GM10248 (cell line): Measurements from ENCODE around the gene FMN2.

Source experiments
- CTCF ChIA-PET: fragments of 300-600 bp; sonication (Branson Sonifier 250); formaldehyde crosslinking; extraction: SDS; loops from one replicate; lab custom pipeline; 2021; ENCODE audit warnings: antibody characterized with exemption; lab: Yijun Ruan, JAX
- POLR2A ChIA-PET: fragments of 350-650 bp; sonication (Branson Sonifier 250); formaldehyde crosslinking; extraction: SDS; loops from one replicate; lab custom pipeline; 2020; ENCODE audit warnings: antibody characterized with exemption; lab: Yijun Ruan, JAX
- DNase-seq: peaks from one replicate; pipeline ENCODE4 v3.0.0; 2012; ENCODE audit errors: extremely low spot score
- TF ChIP-seq, protein P1 (sequence below): IDR thresholded peaks from 2 replicates; pipeline ENCODE4 v1.5.1; 2012; ENCODE audit warnings: mild to moderate bottlenecking, low read depth; ENCODE audit errors: extremely low read depth, missing control alignments, control extremely low read depth

Gene FMN2

DNA sequence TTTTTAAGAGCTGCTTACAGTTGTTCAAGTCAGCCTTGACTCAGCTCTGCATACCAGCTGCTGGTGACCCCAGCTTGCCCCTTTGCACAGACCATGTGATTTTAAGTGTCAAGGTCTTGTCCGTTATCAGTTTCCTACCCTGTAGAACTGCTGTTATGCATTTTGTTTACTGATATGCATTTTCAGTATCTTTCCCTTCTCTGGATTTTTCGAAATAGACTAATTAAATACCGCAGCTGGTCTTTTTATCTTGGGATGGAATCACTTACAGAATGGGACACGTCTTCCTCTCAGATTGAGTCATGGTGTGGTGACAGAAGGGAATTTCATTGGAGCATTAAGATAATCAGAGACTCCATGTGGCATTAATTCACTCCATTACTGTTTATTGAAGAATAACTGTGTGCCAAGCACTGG is 145.6 kb downstream of the FMN2 start:
- TF ChIP-seq, protein P1, sequence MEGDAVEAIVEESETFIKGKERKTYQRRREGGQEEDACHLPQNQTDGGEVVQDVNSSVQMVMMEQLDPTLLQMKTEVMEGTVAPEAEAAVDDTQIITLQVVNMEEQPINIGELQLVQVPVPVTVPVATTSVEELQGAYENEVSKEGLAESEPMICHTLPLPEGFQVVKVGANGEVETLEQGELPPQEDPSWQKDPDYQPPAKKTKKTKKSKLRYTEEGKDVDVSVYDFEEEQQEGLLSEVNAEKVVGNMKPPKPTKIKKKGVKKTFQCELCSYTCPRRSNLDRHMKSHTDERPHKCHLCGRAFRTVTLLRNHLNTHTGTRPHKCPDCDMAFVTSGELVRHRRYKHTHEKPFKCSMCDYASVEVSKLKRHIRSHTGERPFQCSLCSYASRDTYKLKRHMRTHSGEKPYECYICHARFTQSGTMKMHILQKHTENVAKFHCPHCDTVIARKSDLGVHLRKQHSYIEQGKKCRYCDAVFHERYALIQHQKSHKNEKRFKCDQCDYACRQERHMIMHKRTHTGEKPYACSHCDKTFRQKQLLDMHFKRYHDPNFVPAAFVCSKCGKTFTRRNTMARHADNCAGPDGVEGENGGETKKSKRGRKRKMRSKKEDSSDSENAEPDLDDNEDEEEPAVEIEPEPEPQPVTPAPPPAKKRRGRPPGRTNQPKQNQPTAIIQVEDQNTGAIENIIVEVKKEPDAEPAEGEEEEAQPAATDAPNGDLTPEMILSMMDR: no peak
- ChIA-PET POLR2A (no interaction called here), CTCF (no interaction called here)
- no peak for DNase-seq

DNA sequence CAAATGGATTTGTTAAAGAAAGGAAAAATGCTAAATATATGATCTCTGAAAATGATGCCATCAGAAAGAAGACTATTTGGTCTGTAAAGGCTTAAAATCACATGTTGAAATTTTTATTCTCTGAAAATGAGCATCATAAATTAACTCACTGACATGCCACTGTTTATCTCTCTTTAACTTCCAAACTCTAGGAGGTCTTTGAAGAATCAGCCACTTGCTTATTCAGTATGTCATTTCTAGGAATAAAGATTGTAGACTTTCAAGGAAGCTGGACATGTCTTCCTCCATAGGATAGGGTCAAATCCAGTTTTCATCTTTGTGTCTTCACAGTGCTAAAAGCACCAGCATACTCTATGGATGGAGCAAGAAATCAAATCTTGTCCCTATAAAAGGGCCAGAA is 147.6 kb downstream of the FMN2 start:
- TF ChIP-seq, protein P1: no peak
- CTCF ChIA-PET: no interaction called here
- POLR2A ChIA-PET: no interaction called here
- DNase-seq: no peak

DNA sequence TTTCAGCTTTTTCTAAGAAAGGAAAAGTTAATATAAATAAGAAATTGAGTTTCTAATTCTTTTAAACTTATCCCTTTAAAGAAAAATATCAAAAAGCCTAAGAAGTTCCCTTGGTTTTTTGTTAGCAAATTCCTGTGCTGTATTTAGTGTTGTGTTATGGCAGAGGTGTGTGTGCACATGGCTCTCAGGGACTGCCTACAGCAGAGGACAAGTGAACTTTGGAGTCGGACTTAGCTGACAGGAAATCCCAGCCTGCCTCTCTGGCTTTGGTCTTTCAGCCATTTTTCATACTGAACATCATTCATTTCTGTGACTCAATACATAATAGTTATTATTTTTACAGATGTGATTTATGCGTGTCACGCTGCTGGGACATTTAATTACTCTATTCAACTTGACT is 149.6 kb downstream of the FMN2 start:
- ChIA-PET POLR2A (no interaction called here), CTCF (interaction anchor here (1.2 kb wide), 1 partner anchor 16 kb away, joined by 3 read pairs; no protein-coding TSS in a partner anchor)
- TF ChIP-seq, protein P1: no peak
- DNase-seq: no peak

DNA sequence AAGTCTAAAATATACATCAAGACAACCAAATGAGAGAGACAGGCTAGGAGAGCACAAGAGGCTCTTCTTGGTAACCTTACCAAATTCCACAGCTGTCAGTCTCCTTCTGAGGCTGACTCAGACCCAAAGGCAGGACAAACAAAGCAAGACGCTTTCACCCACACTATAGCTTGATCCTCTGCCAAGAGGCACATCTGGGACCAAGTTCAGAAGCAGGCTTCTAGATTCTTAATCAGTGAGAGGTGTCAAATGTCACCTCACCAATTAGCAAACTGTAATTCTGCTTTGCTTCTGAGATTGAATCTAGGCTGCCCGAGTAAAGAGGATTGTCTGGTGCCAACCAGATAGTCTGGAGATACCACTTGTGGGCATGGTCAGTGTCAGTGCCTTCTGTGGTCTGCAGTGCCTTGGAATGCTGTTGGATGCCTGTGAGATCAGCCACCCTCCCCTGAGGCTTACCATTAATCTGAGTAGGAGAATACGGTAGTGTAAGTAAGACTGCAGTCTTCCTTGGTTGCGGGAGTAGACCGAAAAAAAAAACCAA is 151.0 kb downstream of the FMN2 start:
- DNase-seq: no peak
- TF ChIP-seq, protein P1: no peak
- ChIA-PET CTCF (no interaction called here), POLR2A (no interaction called here)

DNA sequence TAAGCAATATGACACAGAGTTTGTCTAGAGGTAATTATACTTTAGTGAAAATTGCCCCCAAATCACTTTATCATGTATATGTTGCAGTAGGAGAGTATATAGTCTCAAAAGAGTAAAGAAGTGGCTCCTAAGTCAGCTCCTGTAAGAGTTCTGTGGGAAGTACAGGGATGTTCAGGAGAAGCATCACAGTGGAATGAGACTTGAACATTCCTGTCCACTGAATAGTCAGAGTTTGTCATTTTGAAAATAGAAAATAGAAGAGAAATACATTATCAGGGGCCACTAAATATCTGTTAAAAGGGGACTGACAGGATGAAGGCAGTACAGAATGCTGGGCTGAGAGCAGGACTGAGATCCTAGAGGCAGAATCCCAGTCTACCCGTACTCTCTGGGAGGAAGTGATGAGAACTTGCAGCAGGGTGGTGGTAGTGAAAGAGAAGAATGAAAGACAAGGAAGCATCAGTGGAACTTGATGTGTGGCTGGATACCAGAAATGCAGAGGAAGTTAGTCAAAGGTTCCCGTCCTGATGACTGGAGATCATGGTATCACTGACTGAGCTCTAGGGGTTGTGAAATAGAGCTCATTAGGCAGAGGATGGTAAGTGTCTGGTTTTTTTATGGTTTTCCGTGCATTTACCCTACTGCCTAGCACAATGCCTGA is 153.4 kb downstream of the FMN2 start:
- ChIA-PET CTCF (no interaction called here), POLR2A (no interaction called here)
- DNase-seq: no peak
- TF ChIP-seq, protein P1: no peak

DNA sequence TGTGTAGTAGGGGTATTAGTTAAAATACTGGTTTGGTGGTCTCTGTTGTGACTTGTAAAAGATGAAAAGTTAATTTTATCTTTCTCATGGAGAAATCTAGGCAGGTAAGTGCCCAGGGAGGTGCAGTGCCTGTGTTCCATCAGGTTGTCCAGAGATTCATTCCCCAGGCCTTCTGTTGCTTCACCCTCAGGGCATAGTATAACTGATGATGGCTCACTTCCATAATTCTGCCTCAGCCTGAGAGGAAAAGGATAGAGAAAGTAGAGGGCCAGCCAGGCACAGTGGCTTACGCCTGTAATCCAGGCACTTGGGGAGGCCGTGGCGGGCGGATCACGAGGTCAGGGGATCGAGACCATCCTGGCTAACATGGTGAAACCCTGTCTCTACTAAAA is 153.9 kb downstream of the FMN2 start:
- ChIA-PET POLR2A (no interaction called here), CTCF (no interaction called here)
- TF ChIP-seq, protein P1: no peak
- no peak for DNase-seq
